HK-2 (cell line): ENCODE measurements around the gene PSEN1.

Experiments
- DNase-seq: peaks from one replicate; pipeline ENCODE4 v3.0.0-alpha.2; 2018; ENCODE audit not compliant: unreplicated experiment

PSEN1 gene

DNA sequence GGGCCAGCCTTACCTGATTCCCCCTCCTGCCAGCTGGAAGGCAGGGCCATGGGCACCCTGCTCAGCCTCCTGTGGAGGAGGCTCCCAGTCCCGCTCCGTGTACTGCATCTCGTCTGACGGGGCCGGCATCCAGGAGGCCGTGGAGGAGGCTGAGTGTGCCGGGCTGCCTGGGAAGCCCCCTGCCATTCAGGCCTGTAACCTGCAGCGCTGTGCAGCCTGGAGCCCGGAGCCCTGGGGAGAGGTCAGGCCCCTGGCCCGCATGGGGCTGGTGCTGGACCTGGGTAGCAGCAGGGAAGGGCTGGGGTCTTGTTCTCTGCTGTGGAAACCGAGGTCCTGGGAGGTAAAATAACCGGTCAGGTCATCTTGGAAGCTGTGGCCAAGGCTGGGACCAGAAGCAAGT is 117.4 kb downstream of the PSEN1 start:
- DNase-seq = no peak

DNA sequence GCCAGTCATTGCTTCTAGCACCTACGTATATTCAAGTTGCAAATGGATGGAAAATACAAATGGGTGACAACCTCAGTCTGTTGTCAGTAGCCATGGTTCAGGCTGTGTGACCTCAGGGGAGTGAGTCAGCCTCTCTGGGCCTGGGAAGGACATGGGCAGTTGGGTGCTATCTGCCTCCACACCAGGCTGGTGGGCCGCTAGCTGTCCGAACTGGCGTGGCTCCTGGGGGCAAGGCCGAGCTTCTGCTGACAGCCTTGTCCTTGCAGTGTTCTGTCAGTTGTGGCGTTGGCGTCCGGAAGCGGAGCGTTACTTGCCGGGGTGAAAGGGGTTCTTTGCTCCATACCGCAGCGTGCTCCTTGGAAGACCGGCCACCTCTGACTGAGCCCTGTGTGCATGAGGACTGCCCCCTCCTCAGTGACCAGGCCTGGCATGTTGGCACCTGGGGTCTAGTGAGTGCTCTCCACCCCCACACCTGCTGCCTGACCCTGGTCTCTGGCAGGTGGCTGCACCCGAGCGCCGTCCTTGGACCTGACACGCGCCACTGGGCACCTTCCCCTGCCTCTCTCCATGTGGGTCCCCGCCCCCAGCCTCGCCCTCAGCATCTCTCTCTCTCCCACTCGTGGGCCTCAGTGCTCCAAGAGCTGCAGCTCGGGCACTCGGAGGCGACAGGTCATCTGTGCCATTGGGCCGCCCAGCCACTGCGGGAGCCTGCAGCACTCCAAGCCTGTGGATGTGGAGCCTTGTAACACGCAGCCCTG is 118.1 kb downstream of the PSEN1 start:
- DNase-seq = no peak

DNA sequence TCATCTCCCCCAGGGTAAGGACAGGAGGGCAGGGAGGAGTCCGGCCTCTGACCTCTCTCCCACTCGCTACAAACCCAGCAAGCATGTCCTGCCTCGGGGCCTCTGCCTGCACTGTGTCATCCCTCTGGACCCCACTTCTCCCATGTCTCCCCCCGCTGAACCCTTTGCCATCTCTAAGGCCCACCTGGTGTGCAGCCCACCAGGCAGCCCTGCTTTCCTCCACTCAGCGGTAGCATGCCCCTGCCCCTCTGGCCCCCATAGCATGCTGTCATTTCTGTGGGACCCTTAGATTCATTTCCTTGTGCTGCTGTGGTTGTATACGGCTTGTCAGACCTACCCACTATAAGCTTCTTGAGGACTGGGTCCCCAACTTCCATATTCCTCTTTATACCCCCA is 118.7 kb downstream of the PSEN1 start:
- no peak for DNase-seq

DNA sequence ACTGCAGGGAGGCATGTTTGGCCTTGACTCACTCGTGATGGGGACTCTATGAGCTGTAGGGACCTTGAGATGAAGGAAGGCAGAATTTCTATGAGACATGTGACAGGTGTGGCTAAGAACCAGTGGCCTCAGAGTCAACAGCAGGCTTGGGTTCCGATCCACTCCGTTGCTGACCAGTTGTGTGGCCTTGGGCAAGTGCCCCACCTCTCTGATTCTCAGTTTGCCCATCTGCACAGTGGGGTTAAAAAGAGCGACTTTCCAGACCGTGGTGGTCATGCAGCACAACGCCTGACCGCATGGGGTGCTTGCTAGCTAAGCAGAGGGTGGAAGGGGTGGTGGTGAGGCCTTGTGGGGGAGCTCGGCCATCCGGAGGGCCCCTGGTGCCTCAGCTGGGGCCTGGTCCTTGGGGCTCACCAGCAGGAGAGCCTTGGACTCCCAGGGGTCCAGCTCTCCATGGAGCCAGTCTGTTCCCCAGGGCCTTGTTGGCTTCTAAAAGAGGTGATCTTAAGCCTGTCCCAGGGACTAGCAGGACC is 119.5 kb downstream of the PSEN1 start:
- DNase-seq = no peak

DNA sequence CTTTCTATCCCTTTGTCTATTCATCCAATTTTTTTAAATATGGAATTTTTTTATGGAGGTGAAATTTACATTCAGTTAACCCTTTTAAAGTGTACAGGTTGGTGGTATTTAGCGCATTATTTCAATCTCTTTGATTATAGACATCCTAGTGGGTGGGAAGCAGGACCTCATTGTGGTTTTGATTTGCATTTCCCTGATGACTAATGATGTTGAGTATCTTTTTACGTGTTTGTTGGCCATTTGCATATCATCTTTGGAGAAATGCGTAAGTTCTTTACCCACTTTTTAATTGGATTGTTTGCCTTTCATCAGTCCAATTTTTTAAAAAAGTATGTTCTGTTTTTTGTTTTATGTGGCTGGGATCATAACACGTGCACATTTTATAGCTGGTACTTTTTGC is 121.8 kb downstream of the PSEN1 start:
- no peak for DNase-seq

DNA sequence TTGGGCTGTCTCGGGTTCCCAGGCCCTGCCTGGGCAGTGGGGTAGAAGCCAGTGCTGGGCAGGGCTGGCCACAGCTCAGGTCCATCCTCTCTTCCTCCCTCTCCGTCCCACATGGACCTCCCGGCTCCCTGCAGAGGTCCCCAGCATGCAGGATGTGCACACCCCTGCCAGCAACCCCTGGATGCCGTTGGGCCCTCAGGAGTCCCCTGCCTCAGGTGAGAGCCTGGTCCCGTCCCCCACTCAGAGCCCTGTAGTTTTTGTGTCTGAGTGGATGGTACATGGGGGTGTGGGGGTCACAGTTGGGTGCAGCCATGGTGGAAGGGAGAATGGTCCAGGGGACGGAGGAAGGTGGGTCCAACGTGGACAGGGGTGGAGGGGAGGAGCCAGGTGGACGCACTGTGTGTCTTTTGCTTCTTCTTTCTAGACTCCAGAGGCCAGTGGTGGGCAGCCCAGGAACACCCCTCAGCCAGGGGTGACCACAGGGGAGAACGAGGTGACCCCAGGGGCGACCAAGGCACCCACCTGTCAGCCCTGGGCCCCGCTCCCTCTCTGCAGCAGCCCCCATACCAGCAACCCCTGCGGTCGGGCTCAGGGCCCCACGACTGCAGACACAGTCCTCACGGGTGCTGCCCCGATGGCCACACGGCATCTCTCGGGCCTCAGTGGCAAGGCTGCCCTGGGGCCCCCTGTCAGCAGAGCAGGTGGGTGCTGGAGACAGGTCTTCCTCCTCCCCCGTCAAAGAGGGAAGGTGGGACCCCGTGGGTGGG is 122.7 kb downstream of the PSEN1 start:
- no peak for DNase-seq

DNA sequence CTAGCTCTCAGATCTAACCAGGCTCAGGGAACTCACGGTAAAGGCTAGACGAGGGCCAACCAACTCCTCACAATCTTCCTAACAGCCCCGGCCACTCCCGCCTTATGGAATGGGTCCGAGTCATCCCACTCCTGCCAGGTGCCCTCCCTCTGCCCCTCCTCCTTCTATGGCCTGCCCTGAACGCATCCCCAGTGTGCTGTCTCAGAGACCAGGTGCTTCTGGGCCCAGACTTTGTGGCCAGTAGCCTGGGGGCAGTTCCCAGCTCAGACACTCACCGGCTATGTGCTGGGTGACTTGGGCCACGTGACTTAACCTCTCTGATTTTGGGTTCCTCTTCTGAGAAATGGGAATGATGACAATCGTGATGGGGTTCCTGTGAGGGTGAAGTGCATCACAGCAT is 123.5 kb downstream of the PSEN1 start:
- no peak for DNase-seq

DNA sequence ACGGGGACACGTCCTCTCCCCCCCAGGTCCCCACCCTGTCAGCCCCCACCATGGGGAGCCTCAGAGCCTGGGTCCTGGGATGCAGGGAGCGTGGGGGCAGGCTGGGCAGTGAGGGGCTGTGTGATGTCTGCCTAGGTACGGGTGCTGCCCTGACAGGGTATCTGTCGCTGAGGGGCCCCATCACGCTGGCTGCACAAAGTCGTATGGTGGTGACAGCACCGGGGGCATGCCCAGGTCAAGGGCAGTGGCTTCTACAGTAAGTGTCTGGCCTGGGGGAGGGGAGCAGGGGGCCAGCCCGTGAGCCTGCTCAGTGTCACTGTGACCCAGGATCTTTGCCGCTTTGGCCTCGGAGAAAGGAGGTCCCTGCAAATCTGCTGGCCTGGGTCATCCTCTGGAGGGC is 124.3 kb downstream of the PSEN1 start:
- no peak for DNase-seq

DNA sequence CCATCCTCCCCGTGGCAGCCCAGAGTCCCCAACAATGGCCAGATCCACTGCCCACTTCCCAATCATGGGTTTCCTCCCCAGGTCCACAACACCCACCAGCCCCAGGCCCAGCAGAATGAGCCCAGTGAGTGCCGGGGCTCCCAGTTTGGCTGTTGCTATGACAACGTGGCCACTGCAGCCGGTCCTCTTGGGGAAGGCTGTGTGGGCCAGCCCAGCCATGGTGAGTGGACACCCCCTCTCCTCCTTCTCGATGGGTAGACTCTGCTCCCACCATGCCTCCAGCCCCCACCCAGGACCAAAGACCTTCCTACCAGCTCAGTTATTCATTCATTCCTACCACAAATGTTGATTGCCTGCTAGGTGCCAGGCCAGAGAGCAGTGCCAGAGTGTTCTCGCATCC is 124.8 kb downstream of the PSEN1 start:
- no peak for DNase-seq

DNA sequence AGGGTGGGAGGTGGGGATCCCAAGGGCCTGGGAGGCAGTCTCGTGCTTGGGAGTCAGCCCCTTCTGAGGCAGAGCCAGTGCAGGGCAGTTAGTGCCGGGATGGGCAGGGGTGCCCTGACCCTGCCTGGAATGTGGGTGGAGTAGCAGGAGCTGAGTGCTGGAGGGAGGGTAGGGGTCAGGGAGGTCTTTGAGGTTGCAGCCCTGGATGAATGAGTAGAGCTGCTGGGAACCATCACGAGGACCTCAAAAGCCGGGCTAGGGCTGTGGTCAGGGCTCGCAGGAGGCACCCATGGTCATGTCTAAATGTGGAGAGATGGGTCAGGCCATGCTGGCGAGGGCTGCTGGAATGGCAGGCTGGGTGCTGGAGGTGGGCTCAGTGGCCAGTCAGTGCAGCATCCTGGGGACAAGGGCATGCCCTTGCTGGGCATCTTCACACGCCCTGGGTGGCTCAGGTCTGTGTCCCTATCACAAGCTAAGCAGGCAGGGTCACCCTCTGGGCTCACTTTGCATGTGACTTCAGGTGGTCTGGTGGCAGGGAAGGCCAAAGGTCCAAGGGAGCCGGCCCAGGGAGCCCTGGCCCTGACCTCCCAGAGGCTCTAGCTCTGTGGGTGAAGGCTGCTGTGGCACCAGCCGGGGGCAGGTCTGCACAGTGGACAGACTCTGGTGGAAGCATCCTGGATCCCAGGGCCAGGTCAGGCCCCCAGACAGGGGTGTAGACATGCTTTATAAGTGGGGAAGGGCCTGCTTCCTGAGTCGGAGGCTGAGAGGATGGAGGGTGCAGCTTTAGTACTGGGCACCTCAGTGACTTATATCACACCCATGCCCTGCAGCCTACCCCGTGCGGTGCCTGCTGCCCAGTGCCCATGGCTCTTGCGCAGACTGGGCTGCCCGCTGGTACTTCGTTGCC is 125.5 kb downstream of the PSEN1 start:
- no peak for DNase-seq

DNA sequence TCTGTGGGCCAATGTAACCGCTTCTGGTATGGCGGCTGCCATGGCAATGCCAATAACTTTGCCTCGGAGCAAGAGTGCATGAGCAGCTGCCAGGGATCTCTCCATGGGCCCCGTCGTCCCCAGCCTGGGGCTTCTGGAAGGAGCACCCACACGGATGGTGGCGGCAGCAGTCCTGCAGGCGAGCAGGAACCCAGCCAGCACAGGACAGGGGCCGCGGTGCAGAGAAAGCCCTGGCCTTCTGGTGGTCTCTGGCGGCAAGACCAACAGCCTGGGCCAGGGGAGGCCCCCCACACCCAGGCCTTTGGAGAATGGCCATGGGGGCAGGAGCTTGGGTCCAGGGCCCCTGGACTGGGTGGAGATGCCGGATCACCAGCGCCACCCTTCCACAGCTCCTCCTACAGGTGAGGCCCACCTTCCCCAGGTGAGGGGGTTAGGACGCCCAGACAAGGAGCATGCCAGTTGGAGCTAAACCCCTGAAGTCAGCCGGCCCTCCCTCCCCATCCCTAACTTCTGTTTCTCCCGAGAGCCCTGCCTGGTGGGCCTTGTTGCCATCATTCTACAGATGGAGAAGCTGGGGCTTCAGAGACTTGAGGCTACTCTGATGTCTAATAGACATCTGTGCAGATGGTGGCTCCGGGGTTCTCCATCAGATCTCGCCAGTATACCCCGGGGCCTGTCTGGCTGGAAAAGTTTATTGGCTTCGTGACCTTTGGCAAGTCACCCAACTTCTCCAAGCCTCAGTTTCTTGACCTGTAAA is 126.3 kb downstream of the PSEN1 start:
- no peak for DNase-seq

DNA sequence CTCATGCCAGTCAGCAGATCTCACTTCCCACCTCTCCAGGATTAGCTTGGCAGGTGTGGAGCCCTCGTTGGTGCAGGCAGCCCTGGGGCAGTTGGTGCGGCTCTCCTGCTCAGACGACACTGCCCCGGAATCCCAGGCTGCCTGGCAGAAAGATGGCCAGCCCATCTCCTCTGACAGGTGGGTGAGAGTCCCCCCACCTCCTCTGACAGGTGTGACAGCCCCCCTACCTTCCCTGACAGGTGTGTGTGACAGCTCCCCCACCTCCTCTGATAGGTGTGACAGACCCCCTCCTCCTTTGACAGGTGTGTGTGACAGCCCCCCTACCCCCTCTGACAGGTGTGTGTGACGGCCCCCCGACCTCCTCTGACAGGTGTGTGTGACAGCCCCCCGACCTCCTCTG is 127.3 kb downstream of the PSEN1 start:
- DNase-seq = no peak

DNA sequence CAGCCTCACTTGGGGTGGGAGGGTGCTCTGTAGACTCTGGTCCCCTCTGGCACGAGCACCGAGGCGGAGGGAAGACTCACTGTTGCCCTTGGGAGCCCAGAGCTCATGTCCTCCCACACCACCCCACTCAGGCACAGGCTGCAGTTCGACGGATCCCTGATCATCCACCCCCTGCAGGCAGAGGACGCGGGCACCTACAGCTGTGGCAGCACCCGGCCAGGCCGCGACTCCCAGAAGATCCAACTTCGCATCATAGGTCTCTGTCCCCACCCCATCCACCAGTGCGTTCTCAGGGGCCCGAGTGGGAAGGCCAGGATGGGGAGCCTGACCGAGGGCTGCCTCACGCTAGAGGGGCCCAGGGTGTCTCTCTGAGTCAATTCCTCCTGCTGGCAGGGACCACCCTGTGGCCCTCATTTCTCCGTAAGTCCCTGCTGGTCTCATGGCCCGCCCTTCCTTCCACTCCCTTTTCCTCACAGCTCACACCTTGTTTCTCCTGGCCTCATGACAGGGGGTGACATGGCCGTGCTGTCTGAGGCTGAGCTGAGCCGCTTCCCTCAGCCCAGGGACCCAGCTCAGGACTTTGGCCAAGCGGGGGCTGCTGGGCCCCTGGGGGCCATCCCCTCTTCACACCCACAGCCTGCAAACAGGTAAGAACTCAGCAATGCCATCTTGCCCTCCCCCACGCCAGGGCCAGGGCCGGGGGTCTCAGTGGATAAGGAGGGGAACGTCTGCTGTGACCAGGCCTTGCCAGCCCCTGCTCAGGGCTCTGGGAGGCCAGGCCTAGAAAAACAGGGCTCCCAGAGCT is 128.0 kb downstream of the PSEN1 start:
- no peak for DNase-seq

DNA sequence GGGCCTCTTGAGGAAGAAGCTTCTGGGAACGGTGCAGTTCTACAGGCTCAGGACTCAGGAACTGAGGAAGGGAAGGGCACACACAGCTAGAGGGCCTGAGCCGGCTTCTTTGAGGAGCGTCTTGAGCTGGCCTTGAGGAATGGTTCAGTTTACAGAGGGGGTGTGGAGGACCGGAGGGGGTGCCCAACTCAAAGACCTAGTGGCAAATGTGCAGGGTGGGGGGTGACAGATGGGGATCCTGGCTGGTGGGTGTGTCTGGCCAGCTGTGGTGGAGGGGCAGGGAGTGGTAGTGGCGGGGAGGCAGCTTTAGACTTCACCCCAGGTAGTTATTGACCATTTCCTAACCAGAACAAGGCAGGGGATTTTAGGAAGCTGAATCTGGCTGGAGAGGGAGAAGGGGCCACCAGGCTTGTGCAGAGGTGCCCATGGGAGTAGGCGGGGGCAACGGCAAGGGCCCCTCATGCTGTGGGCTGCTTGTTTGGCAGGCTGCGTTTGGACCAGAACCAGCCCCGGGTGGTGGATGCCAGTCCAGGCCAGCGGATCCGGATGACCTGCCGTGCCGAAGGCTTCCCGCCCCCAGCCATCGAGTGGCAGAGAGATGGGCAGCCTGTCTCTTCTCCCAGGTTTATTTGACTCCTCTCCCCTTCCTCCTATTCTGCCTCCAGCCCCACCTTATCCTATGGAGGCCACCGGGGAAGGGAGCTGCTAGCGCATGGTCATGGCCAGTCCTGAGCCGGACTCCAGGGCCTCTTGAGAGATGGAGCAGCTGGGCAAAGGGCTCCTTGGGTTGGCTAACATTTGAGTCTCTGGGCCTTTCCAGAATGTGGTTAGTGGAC is 128.8 kb downstream of the PSEN1 start:
- DNase-seq = no peak

DNA sequence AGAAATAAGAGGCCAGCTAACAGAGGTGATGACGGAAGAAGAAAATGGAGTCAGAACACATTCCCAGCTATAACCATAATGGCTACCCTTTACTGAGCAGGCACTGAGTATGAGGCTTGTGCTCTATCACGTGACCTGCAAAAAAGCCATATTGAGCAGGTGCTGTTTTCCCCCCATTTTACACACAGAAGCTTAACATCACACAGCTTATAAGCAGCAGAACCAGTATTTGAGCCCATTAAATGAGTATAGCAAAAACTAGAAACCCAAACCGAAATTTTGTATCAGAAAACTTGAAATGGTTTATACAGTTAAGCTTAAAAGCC is 129.4 kb downstream of the PSEN1 start:
- no peak for DNase-seq

DNA sequence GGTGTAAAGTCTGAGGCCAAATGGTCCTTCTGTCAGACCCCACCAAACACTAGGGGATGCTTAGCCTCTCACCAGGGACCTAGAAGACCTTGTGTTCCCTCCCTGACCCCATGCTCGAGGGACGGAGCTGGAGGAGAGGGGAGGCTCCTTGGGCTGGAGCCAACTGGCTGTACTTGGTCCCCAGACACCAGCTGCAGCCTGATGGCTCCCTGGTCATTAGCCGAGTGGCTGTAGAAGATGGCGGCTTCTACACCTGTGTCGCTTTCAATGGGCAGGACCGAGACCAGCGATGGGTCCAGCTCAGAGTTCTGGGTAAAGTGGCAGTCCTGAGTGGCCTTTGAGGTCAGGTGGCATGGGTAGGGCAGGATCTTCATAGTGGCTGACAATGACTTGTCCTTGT is 130.0 kb downstream of the PSEN1 start:
- no peak for DNase-seq

DNA sequence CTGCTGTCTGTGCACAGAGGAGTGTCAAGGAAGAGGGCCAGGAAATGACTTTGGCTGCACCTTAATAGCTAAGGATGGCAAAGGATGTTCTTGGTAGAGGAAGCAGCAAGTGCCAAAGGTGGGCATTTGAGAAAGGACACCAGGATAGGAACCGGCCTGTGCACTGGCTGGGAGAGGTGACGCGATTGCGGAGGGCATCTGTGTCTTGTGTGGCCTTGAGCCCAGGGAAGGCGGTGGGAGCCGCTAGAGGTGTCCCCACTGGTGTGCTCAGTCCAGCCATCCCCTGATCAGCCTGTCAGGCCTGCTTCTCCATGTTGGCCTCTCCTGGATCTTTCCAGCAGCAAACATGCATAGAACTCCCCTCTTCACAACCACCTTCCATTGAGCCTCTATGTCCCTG is 131.2 kb downstream of the PSEN1 start:
- no peak for DNase-seq

DNA sequence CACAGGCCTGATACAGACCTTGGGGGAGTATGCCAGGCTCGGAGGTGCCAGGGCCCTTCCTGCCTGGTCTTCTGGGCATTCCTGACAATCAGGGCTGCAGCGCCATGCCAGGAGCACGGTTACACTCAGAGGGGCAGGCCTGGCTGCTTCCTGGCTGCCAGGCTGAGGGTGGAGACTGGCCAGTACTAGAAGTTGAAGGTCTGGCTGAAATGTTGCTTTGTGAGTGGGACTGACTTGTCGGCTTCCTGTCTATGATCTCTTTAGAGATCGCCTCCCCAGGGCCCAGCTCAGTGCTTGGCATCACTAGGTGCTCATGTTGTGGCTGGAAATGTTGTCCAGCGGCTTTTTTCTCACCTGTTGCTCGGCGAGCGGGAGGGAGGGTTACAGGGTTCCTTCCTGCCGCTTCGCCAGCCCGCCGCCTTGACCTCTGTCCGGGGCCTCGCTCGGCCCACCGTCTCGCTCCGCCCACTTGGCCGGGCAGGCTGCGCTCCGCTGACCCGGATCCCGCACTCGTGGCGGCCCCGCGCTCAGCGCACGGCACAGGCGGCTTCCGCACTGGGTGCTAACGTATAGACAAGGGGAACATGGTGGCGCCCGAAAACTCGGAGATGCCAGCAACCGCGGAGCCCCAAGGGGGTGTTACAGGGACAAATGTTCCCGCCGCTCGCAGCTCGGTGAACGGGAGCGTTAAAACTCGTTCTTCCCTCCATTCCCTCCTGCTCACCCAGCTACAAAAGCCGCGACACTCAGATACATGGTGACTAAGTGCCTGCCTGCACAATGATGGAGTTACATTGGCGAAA is 133.6 kb downstream of the PSEN1 start:
- DNase-seq = no peak

DNA sequence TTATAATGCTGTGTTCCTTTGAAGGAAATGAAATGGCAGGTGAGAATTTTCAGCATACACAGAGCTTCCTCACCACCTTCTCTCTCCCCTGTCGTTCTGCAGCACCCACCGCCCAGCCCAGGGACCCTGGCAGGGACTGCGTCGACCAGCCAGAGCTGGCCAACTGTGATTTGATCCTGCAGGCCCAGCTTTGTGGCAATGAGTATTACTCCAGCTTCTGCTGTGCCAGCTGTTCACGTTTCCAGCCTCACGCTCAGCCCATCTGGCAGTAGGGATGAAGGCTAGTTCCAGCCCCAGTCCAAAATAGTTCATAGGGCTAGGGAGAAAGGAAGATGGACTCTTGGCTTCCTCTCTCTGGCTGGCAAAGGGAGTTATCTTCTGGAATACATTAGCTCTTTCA is 136.1 kb downstream of the PSEN1 start:
- DNase-seq = no peak
